ENCODE data around the gene CACNB2.
A peak's percentile ranks its signal among the peaks of the same experiment; 100 is the strongest.

Gene CACNB2

DNA sequence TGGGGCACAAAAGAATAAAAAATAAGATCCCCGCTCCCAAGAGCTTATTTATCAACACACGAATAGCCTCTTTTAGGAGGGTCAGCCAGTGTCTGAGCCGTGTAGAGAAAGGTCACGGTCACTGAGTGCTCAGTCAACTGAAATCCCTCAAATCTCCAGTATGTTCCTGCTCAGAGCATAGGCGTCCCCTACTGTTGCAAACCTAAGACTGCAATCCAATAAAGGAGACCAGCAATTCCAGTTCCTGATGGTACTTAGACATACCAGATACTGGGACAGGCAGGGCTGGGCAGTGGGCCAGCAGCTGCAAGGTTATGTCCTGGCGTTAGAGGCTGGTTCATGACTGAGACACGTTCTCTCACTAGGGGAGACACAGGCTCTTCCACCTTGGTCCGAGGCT lies 93.6 kb downstream of the CACNB2 start:
- DNase-seq = no peak

DNA sequence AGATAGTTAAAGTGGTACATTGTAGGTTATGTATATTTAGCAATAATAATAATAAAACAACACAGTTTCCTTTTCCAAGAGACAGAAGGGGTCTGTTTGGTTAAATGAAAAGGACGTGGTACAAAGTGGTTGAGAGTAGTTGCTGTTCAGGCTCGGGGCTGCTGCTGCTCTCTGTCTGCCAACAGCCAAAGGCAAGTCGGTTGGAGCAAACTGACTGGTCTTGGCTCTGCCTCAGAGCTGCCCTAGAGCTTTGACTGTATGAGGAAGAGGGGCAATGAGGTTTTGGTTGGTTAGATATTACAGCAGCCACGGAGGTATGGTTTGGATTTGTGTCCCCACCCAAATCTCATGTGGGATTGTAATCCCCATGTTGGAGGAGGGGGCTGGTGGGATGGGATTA lies 95.3 kb downstream of the CACNB2 start:
- DNase-seq = no peak

DNA sequence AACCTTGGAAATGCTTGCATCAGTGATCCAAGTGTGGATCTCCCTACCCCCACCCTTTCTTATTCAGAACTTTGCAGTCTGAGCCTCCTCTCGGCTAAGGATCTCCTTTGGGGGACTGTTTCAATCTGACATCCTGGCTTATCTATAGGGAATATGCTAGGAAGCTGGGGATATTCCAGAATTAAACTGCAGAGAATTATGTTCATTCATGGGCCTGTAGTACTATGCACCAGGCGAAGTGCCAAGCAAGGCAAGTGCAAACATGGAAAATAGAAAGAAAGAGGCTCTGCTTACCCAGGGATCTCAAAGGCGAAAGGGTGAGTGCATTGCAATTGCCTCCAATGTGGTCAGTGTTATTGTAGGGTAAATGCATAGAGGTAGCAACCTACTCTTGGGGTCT lies 96.5 kb downstream of the CACNB2 start:
- no peak for DNase-seq

DNA sequence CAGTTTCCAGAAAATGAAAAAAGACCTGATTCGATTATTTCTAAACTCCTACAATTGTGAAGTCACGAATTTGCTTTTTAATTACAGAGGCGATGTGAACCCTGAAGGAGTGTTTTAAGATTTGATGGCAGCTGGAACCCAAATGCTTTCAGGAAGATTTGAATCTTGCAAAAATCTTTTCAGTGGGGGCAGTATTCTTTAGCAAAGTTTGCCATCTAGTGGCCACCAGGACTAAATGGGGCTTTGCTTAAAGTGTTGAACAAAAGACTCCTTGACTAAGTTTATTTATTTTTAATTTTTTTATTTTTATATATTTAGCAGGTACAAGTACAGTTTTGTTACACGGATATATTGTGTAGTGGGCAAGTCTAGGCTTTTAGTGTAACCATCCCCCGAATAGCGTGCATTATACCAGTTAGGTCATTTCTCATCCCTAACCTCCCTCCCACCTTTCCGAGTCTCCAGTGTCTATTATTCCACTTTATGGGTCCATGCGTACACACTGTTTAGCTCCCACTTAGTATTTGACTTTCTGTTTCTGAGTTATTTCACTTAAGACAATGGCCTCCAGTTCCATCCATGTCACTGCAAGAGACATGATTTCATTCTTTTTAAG lies 98.8 kb downstream of the CACNB2 start:
- DNase-seq = peak; percentile 68

DNA sequence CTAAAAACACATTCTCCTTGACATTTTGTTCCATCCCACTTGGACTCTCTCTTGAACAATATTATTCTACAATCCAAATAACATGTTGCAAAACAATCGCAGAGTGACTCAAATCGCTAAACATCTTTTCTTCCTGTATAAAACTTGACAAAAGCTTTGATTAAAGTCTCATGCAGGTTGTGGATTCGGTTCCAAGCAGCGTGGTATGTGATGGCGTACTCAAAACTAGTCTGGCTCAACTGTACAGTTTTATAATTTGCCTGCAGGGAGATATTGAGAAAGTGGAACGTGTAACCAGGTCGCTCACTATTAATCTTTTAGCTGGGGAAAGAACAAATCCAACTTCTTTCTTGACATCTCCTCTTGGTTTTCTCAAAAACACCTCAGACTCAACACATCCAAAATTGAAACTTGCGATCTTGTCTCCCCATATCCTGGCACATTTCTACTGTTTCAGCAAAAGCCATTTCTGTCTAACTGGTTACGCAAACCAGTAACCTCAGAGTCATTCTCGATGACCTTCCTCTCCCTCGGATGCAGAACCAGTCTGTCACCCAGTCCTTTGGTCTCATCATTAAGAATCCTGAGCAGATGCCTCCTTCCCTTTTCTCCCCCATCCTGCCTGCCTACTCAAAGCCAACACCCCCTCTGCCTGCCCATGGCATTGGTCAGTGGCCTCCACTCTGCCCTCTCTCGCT lies 100.1 kb downstream of the CACNB2 start:
- DNase-seq = no peak

DNA sequence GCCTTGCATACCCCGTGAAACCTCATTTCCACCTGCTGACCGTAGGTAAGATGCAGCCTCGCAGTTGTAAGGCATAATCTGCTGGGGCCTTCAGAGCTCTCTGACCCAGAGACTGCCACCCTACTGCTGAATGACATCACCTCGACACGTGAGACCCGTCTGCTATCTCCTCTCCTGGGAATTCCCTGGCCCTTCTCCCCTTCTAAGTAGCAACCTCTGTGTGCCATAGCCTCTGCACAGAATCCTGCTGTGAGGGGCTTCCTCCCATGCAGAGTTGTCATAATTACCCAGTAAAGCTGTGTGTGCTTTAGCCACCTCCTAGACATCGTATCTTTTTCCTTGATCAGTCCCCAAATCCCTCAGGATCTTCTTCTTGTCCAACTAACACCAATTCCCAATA lies 106.7 kb downstream of the CACNB2 start:
- no peak for DNase-seq

DNA sequence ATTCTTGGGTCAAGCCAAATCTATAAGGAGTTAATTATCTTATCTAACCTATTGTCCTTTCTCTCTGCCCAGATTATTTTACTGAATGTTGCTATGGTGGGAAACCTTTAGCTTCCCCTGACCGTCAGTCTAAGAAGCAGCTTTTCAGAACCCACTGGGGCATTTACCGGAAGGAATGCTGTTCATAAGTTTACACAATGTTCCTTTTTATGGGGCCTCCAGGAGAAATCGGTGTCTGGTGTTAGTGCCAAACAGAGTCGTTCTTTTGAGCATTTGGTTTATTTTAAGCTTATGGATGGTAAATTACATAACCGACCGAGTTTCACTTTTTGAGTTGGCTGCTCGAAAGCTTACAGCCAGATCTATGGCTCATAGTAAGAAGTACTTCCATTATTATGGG lies 111.9 kb downstream of the CACNB2 start:
- no peak for DNase-seq

DNA sequence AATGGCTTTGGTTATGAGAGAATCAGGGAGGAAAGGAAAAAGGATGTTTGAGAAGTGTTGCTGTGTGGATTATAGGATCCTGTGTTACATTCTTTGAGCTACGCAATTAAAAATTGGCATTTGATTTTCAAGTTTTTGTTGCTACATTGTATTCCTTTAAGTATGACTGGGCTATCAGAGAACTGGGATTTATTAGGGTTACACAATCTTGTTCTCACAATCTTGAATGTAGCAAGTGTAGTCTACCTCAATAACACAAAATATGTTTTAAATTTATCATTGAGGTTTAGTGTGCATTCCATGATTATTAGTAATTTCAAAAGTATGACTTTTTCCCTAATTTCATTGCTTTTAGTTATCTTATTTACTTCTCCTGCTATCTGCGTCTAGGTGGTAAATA lies 113.9 kb downstream of the CACNB2 start:
- DNase-seq = no peak

DNA sequence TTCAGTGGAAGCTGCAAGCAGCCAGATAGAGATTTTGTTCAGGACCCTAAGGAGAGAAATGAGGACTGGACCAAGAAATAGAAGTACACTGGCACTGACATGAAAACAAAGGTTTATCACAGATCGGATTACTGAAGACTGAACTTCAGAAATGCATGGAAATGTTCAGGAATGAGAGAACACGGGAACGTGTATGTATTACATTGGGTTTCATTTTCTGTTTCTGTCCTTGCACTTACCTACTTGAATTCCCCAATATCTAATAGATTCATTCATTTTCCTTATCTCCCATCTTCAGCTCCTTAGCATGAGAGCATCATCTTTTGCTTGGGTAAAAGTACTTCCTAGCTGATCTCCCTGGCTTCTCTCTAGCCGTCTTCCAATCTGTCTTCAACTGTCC lies 114.5 kb downstream of the CACNB2 start:
- no peak for DNase-seq

DNA sequence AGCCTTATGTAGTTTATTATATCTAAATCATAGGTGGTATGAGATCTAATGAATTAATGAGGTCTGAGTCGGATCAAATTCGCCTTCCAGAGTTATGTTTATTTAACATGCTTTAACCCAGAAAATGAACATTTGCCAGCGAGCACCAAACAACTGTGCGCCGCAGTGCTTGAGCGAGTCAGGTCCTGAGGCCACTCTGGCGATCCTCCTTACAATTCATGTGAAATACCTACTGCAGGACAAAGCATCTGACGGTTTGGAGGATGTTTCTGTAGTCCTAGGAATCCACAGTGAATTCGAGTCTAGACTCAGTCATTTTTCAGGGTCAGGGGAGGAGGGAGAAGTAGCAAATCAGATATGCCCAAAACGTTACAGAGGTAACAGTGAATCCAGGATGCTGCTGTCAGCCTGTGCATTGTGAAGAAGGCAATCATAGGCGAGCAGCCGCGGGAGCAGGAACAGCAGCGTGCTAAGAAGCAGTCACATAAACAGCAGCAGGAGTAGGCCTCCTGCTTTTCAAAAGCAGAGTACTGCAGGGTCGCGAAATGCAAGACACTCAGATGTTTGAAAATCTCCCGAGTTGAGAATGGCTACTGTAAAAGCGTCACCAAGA lies 120.2 kb downstream of the CACNB2 start:
- DNase-seq = no peak

DNA sequence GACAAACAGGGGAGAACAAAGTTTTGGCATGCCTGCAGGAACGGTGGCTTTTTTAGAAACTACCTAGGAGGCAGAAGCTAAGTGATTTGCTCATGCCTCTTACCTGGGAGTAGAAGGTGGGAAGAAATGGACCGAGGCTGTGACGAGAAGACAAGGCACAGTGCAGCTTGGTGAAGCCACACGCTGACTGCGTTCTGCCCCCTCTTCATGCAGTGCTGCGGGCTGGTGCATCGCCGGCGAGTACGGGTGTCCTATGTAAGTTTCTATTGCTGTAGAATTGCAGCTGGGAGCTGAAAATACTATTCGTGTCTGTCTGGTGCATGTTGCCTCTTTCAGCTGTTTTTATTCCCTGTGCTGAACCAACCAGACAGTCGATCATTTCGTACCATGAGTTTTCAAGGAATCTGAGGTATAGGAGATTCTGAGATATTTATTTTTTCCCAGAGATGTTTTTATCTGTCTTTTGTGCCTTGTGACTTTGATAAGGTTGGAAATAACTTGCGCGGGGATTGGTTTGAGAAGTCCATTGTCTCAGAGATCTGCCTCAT lies 120.9 kb downstream of the CACNB2 start:
- no peak for DNase-seq

DNA sequence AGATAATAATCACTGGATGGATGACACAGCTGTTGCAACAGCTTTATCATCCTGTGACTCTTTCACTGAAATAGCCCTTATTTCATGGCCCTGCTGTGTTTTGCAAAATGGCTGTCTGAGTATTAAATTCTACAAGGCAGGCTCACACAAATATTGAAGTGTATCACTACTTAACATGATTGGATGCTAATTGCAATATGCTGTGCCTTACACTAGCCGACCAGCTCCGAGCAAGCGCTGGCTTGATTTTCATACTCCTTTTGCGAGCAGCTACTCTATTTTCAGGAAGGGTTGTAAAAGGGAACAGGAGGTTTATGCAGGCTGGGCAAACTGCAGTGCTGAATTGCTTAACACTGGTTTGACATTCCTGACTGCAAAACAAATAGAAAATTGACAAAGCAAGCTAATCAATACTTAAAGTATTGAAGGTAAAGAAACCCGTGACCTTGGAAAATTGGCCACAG lies 121.6 kb downstream of the CACNB2 start:
- DNase-seq = no peak

DNA sequence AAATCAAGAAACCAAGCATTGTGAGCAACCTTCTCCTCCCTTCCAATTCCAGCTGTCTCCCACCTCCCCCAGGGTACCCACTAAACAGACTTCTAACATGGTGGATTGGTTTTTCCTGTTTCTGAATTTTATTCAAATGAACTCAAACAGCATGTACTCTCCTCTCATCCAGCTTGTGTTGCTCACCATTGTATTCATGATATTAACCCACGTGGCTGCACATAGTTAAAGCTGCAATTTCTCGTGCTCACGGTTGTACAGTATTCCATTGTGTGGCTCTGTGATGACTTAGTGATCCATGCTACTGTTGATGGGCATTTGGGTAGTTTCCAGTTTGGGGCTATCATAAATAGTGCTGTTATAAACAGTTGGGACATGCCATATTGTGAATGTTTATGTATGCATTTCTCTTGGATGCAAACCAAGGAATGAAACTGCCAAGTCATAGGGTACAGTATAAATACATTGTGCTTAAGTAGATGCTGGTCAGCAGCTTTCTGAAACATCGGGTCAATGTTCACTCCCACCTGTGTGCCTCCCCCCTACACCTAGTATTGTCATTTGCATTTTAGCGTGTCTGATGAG lies 124.3 kb downstream of the CACNB2 start:
- DNase-seq = no peak

DNA sequence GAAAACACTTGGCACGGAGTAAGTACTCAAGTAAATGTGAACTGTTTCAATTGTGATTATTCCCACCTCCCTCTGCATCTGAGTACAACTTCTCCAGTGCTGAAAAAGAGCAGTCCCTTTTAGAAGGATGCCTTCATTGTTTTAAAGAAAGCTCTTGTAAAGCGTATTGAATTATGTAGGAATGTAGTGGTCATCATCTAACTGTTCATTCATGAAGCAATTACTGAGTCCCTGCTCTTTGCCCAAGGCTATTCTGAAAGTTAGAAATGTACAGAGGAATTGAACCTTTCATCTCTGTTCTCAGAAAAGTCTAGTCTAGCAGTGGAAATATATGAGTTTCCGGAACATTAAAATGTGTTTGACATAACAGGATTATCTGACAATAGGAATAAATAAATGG lies 127.8 kb downstream of the CACNB2 start:
- no peak for DNase-seq

DNA sequence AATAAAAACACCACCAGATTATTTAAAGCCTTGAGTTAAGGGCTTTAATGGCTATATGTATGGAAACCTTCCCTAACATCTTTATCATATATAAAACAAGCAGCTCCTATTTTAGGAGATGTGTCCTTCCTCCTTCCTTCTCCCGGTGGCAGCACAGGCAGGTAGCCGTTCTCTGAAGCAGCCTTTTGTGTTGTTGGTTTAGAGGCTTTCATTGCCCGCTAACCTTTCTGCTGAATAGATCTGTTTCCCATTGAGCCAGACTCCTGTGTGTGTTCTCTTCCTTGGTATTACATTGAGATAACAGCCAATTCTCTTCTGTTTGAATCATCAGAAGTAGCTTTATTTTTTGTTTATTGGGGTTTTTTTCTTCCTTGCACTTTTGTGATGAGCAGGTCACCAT lies 131.3 kb downstream of the CACNB2 start:
- DNase-seq = no peak

DNA sequence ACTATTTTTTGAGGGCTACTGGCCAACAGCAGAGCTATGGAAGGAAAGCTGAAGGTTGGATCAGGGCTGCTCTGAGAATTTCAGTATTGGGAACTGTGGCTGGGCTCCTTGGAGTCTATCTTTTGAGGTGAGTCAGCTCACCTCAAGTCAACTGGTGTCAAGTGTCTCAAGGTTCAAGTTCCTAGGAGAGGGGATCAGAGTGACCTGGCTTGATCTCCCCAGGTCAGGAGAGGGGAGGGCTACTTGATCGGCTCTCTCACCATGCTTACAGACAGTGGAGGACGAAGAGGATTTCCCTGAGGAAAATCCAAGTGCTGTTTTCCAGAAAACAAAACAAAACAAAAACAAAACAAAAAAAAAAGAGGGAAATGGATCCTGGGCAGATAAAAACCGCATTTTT lies 132.8 kb downstream of the CACNB2 start:
- no peak for DNase-seq

DNA sequence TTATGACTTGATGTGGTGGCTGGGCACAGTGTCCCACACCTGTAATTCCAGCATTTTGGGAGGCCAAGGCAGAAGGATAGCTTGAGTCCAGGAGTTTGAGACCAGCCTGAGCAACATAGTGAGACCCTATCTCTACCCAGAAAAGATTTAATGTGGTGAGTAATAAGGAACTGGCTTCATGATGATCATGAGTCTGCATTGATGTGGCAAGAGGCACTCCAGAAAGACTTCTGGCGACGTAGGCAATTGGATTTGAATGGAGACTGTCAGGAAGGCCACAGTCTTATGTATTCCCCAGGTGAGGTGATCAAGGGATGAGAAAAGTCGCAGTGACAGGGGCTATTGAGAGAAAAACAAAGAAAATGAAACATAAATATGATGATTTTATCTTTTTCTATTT lies 138.0 kb downstream of the CACNB2 start:
- no peak for DNase-seq

DNA sequence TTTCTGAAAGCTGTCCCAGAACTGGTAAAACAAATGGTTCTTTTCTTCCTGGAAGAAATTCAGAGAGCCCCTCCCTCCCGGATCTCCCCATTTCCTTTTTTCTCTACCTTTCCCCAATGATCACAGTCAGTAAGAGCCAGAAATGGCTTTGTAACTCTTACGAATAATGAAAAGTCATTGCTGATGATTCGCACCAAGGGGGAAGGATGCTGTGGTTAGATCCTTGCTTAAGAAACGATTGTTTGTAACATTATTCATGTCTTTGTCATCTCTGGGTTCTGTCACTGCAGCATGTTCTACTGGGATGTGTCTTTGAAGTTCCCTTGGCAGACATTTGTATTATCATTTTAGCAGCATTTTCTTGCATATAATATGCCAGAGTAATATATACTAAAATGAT lies 138.9 kb downstream of the CACNB2 start:
- no peak for DNase-seq

DNA sequence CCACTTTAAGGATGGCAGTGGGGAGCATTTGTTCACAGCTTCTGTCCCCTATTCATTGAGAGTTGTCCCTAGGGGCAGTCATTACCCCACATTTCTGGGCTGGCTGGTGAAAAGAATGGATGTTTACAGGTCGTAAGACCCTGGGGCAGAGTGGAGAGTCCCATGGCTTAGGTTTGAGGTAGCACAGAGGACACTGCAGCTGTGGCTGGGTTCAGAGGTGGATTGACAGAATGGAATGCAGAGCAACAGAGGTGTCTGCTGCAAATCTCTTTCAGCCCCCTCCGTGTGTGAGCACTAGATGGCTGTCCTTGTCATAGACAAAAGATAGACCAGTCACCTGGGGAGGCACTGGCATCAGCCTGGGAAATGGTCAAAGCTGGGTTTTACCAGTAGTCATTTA lies 141.9 kb downstream of the CACNB2 start:
- no peak for DNase-seq

DNA sequence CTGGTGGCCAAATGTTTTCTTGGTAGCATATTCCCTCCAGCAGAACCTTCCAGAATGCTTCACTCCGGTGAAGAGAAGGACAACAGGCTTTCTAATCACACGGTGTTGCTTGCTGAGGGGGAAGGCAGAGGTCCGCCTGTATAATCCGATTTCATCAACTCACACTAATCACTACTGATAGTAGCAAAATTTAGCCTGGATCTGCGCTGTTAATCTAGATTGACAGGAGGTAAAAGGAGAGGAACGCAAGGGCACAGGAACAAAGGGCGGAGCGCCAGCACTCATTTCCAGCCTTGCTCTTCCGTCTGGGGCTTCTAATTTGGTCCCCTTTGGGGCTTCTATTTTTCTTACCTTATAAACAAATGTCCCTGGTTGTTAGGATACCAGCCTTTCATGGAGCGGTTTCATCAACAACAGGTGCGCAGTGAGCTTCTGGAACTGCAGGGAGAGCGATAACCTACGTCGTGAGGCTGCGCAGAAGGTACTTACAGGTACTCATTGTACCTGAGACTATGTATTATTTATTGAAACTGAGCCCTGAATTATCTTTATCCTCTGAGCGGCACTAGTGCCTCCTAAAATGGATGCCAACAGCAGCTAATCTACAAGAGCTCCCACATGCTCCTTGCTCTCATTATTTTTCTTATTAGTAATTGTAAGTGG lies 150.6 kb downstream of the CACNB2 start:
- no peak for DNase-seq

DNA sequence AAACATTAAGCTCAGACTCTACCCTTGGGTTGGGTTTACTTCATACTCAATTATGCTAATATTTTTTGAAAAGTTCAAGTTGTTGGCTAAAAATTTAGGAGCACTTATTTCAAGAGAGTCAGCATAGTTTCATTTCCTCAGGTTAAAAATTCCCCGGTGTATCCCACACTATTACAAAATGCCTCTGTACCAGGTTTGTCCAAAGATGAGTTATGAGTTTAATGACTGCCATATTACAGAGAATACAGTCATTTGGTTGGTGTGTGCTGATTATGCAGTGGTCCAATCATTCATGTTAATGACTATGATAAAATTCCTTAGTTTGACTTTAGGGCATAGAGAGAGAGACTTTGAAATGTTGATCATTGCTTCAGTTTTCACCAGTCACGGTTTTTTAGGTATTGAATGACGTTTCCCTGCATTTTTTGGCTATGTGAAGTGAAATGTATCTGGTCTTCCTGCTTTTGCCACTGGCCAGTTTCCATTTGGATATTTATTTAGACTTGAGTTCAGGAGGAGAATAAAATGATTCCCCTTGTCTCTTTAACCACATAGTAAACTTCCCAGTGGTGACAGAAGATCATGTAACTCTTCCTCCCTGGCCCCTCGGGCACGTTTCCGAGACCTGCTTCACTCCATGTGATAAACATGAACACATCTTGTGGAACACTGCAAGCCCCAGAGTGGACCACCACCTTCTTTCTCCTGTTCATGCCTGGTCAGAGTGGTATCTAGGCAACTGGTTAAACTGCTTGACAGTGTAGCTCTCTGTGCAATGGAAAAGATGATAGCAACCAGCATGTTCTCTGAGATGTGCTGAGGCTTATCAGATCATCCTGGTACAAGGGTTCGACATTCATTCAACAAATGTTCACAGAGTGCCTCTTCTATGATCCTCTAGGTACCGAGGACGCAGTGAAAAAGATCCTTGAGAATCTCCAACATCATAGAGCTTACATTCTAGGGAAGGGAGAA lies 153.6 kb downstream of the CACNB2 start:
- no peak for DNase-seq

DNA sequence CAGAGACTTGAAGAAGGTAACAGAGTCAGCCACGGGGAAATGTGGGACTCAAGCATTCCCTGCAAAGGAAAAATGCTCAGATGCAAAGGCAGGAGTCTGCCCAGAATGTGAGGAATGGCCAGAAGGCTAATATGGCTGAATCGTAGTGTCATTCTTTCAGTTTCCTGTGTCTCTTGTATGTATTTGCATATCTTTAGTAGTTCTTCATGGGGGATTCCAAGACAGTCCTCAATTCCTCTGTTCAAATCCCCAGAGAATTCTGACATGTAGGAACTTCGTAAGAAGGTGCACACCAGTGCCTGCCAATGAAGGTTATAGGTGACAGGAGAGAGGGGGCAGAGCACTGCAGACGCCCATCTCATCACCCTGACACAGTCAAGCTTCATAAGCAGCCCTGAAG lies 154.4 kb downstream of the CACNB2 start:
- DNase-seq = no peak
